GM10248 (cell line): ENCODE results near the gene SLC29A4.

Experiments used
- CTCF ChIA-PET: fragments of 300-600 bp; sonication (Branson Sonifier 250); formaldehyde crosslinking; extraction: SDS; loops from one replicate; lab custom pipeline; 2021; ENCODE audit warnings: antibody characterized with exemption; lab: Yijun Ruan, JAX
- POLR2A ChIA-PET: fragments of 350-650 bp; sonication (Branson Sonifier 250); formaldehyde crosslinking; extraction: SDS; loops from one replicate; lab custom pipeline; 2020; ENCODE audit warnings: antibody characterized with exemption; lab: Yijun Ruan, JAX
- DNase-seq: peaks from one replicate; pipeline ENCODE4 v3.0.0; 2012; ENCODE audit errors: extremely low spot score
- CTCF ChIP-seq: IDR thresholded peaks from 2 replicates; pipeline ENCODE4 v1.5.1; 2012; ENCODE audit warnings: mild to moderate bottlenecking, low read depth; ENCODE audit errors: extremely low read depth, missing control alignments, control extremely low read depth

The SLC29A4 gene, protein sequence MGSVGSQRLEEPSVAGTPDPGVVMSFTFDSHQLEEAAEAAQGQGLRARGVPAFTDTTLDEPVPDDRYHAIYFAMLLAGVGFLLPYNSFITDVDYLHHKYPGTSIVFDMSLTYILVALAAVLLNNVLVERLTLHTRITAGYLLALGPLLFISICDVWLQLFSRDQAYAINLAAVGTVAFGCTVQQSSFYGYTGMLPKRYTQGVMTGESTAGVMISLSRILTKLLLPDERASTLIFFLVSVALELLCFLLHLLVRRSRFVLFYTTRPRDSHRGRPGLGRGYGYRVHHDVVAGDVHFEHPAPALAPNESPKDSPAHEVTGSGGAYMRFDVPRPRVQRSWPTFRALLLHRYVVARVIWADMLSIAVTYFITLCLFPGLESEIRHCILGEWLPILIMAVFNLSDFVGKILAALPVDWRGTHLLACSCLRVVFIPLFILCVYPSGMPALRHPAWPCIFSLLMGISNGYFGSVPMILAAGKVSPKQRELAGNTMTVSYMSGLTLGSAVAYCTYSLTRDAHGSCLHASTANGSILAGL

DNA sequence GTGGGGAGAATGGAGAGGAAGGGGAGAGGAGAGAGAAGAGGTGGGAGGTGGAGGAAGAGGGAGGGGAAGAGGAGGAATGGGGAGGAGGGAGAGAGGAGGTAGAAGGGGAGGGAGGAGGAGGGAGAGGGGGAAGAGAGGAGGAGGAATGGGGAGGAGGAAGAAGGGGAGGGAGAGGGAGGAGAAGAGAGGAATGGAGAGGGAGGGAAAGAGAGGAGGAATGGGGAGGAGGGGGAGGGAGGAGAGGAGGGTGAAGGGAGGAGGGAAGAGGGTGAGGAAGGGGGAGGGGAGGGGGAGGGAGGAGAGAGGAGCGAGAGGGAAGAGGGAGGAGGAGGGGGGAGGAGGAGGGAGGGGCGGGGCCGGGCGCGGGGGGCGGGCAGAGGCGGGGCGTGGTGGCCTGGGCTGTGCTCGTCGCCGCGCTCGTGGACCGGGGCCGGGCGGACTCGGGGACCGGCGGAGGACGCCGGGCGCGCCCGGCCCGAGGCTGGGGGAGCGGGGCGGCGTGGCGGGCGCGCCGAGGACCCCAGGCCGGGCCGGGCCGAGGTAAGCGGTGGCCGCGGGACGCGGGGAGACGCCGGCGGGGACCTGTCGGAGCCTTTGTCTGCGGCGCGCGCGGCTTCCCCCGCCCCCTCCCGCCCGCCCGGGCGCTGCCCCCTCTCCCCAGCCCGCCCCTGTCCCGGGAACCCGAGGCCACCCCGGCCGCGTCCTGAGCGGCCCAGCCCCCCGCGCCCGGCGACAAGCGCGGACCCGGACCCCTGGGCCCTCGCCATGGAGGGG, at the start of gene SLC29A4:
TSS of gene SLC29A4 (plus strand) at position 401 of the 774 bp plus-strand sequence. CDS start 4,874 bp downstream, outside the sequence.
- DNase-seq: peak; percentile 57
- ChIA-PET CTCF (no interaction called here), POLR2A (no interaction called here)
- no peak for TF ChIP-seq CTCF

- CTCF ChIA-PET: interaction anchor here (1.6 to 2.0 kb wide), 2 partner anchors 12 to 259 kb away, joined by 3 to 6 read pairs; no protein-coding TSS in a partner anchor
- TF ChIP-seq CTCF: no peak
- POLR2A ChIA-PET: interaction anchor here (0.6 to 0.8 kb wide), 2 partner anchors 19 to 131 kb away, joined by 3 to 6 read pairs; no protein-coding TSS in a partner anchor
- DNase-seq: no peak
These were observed 47.6 kb upstream of the SLC29A4 start for GRCh38 chr7:5234852-5235831.

GRCh38 chr7:5237286-5237685, 45.5 kb upstream of the SLC29A4 start:
- ChIA-PET CTCF (interaction anchor here (1.2 to 2.0 kb wide), 3 partner anchors 10 to 322 kb away, joined by 3 to 6 read pairs (median 4); no protein-coding TSS in a partner anchor), POLR2A (no interaction called here)
- no peak for TF ChIP-seq CTCF
- DNase-seq: no peak

- DNase-seq: no peak
- ChIA-PET CTCF (interaction anchor here (1.5 kb wide), 1 partner anchor 256 kb away, joined by 4 read pairs; no protein-coding TSS in a partner anchor), POLR2A (no interaction called here)
- no peak for TF ChIP-seq CTCF
These were observed 44.2 kb upstream of the SLC29A4 start for GRCh38 chr7:5238500-5238899.

DNA sequence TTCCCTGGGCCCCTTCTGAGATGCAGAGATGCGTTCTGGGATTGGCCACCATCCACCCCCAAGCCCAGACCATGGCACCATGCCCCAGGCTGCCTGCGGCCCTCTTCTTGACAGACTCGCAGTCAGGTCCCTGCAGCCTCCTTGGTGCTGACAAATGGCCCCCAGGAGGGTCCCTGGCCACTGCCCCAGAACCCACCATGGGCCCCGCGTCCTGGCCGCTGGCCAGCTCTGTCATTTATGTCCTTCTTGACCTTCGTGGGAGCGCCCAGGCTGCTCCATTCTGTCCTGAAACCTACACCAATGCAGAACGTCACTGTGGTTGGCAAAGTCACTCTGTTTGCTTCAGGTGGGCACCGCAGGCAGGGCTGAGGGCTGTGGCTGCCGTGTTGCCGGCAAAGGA, 39.5 kb upstream of the SLC29A4 start:
- DNase-seq: no peak
- ChIA-PET CTCF (interaction anchor here (1.1 to 3.5 kb wide), 3 partner anchors 9 to 122 kb away, joined by 4 to 9 read pairs (median 5); no protein-coding TSS in a partner anchor), POLR2A (no interaction called here)
- no peak for TF ChIP-seq CTCF
